ENCODE data around the gene CPAMD8. TPM values are rescaled to one million over a fixed set of nuclear protein-coding genes. Genes with fewer than 3 reads are reported as not detected.

Gene CPAMD8
- total and polyA plus RNA-seq, 9 of the 15 experiments (the other 6 are each of a cell fraction or from before 2014, with no cell fraction given): 0.20 to 2.1 (median 1.3) TPM

DNA sequence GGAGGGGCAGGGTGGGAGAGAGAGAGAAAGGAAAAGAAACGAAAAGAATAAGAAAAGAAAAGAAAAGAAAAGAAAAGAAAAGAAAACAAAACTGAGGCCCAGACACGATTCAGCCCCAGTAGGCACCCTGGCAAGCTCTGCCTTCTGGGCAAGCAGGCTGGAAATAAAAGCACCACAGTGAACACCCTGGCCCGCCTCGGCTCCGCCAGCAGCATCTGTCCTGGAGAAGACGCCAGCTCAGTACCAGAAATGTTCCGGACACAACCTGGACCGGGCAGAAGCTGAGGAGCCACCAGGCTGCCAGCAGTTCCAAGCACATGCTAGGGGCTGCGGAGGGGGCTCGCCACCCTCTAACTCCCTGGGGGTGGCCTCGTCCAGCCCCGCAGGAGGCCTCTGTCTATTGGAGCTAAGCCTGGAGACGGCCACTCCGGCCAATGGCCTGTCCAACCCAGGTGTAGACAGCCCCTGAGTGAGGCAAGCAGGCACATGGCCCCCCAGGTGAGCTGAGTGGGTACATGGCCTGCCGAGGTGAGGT, 11.4 kb upstream of the CPAMD8 start:
- in situ Hi-C loops (cut with MboI): no loop called here
- TF ChIP-seq CCNT2 (IDR thresholded peaks at IDR 0.05; ENCODE audit: borderline replicate concordance, extremely low read depth, insufficient read length, low read depth, low read length) (no peak), ZNF79 (CRISPR knock-in tag; IDR thresholded peaks at IDR 0.05; ENCODE audit: low read depth) (no peak), POLR2A (conservative IDR thresholded peaks at IDR 0.05) (no peak), HSF4 (CRISPR knock-in tag; IDR thresholded peaks at IDR 0.05; ENCODE audit: borderline replicate concordance) (no peak), GATAD2A (IDR thresholded peaks at IDR 0.05) (no peak)
- TF ChIP-seq, protein P1, sequence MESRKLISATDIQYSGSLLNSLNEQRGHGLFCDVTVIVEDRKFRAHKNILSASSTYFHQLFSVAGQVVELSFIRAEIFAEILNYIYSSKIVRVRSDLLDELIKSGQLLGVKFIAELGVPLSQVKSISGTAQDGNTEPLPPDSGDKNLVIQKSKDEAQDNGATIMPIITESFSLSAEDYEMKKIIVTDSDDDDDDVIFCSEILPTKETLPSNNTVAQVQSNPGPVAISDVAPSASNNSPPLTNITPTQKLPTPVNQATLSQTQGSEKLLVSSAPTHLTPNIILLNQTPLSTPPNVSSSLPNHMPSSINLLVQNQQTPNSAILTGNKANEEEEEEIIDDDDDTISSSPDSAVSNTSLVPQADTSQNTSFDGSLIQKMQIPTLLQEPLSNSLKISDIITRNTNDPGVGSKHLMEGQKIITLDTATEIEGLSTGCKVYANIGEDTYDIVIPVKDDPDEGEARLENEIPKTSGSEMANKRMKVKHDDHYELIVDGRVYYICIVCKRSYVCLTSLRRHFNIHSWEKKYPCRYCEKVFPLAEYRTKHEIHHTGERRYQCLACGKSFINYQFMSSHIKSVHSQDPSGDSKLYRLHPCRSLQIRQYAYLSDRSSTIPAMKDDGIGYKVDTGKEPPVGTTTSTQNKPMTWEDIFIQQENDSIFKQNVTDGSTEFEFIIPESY (CRISPR knock-in tag; IDR thresholded peaks at IDR 0.05): no peak
- TF ChIP-seq, protein P2, sequence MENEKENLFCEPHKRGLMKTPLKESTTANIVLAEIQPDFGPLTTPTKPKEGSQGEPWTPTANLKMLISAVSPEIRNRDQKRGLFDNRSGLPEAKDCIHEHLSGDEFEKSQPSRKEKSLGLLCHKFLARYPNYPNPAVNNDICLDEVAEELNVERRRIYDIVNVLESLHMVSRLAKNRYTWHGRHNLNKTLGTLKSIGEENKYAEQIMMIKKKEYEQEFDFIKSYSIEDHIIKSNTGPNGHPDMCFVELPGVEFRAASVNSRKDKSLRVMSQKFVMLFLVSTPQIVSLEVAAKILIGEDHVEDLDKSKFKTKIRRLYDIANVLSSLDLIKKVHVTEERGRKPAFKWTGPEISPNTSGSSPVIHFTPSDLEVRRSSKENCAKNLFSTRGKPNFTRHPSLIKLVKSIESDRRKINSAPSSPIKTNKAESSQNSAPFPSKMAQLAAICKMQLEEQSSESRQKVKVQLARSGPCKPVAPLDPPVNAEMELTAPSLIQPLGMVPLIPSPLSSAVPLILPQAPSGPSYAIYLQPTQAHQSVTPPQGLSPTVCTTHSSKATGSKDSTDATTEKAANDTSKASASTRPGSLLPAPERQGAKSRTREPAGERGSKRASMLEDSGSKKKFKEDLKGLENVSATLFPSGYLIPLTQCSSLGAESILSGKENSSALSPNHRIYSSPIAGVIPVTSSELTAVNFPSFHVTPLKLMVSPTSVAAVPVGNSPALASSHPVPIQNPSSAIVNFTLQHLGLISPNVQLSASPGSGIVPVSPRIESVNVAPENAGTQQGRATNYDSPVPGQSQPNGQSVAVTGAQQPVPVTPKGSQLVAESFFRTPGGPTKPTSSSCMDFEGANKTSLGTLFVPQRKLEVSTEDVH (IDR thresholded peaks at IDR 0.05; ENCODE audit: low read depth, partially characterized antibody): no peak
- TF ChIP-seq, protein P3, sequence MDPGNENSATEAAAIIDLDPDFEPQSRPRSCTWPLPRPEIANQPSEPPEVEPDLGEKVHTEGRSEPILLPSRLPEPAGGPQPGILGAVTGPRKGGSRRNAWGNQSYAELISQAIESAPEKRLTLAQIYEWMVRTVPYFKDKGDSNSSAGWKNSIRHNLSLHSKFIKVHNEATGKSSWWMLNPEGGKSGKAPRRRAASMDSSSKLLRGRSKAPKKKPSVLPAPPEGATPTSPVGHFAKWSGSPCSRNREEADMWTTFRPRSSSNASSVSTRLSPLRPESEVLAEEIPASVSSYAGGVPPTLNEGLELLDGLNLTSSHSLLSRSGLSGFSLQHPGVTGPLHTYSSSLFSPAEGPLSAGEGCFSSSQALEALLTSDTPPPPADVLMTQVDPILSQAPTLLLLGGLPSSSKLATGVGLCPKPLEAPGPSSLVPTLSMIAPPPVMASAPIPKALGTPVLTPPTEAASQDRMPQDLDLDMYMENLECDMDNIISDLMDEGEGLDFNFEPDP (CRISPR knock-in tag; IDR thresholded peaks at IDR 0.05): no peak
- TF ChIP-seq, protein P4, sequence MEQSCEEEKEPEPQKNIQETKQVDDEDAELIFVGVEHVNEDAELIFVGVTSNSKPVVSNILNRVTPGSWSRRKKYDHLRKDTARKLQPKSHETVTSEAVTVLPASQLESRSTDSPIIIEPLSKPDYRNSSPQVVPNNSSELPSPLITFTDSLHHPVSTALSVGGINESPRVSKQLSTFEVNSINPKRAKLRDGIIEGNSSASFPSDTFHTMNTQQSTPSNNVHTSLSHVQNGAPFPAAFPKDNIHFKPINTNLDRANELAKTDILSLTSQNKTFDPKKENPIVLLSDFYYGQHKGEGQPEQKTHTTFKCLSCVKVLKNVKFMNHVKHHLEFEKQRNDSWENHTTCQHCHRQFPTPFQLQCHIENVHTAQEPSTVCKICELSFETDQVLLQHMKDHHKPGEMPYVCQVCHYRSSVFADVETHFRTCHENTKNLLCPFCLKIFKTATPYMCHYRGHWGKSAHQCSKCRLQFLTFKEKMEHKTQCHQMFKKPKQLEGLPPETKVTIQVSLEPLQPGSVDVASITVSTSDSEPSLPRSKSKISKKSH (CRISPR knock-in tag; IDR thresholded peaks at IDR 0.05): no peak
- TF ChIP-seq, protein P5, sequence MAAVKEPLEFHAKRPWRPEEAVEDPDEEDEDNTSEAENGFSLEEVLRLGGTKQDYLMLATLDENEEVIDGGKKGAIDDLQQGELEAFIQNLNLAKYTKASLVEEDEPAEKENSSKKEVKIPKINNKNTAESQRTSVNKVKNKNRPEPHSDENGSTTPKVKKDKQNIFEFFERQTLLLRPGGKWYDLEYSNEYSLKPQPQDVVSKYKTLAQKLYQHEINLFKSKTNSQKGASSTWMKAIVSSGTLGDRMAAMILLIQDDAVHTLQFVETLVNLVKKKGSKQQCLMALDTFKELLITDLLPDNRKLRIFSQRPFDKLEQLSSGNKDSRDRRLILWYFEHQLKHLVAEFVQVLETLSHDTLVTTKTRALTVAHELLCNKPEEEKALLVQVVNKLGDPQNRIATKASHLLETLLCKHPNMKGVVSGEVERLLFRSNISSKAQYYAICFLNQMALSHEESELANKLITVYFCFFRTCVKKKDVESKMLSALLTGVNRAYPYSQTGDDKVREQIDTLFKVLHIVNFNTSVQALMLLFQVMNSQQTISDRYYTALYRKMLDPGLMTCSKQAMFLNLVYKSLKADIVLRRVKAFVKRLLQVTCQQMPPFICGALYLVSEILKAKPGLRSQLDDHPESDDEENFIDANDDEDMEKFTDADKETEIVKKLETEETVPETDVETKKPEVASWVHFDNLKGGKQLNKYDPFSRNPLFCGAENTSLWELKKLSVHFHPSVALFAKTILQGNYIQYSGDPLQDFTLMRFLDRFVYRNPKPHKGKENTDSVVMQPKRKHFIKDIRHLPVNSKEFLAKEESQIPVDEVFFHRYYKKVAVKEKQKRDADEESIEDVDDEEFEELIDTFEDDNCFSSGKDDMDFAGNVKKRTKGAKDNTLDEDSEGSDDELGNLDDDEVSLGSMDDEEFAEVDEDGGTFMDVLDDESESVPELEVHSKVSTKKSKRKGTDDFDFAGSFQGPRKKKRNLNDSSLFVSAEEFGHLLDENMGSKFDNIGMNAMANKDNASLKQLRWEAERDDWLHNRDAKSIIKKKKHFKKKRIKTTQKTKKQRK (IDR thresholded peaks at IDR 0.05; ENCODE audit: borderline replicate concordance, low read depth, low read length): no peak

More for the DNA sequence above, 11.4 kb upstream of the CPAMD8 start:
- peaks cover 18 to 59% of the 10 kb centered on the region in 2 experiments; a peak in 3 of 5 replicates for H3K27me3 ChIP-seq (ENCODE audit: control insufficient read depth in 2 of 2, insufficient read depth in 2 of 2, low read length in 2 of 2)
- ATAC-seq (peak; percentile 40), DNase-seq (ENCODE audit: extremely low read depth in 1 of 4, low spot score in 3 of 4) (no peak), FAIRE-seq (no peak)
- no peaks in the 10 kb centered on the region for H3K79me2 ChIP-seq (ENCODE audit: control insufficient read depth, insufficient read depth, low read length)
- no peak overlapping the region for H3K4me2 ChIP-seq (ENCODE audit: insufficient read depth, low read length)
- POLR2A ChIA-PET: interaction anchor here (1.0 kb wide), 1 partner anchor 17 kb away, joined by 4 read pairs; no protein-coding TSS in a partner anchor
- intact Hi-C loops (cut with micrococcal nuclease): no loop called here
- no peak overlapping the region for H2AFZ ChIP-seq (ENCODE audit: low read depth, low read length)
- no peaks in the 10 kb centered on the region for H3K9me3 ChIP-seq (replicated peaks; ENCODE audit: control insufficient read depth, insufficient read depth, low read depth, low read length)
- H4K20me1 ChIP-seq (replicated peaks; ENCODE audit: control insufficient read depth, insufficient read depth, low read length): 0 out of 2 replicates have a peak, but pooled peaks cover 4% of the 10 kb centered on the region
- no TSS peak for BruUV-seq (replicated peaks)
- no peak overlapping the region; a peak in 1 of 4 replicates for H3K9ac ChIP-seq (ENCODE audit: insufficient read depth in 1 of 2, low read depth in 2 of 2, low read length in 2 of 2)
- 2% methylated on average over 14 of the region's 15 CpGs for WGBS (ENCODE audit: insufficient coverage, low coverage, missing lambda C conversion rate)
- H3K4me1 ChIP-seq (replicated peaks in 1 of 2; ENCODE audit: control insufficient read depth in 2 of 2, insufficient read depth in 2 of 2, low read length in 2 of 2): peaks cover 0 to 8% of the 10 kb centered on the region in 2 experiments; a peak in 2 of 5 replicates
- H3K4me3 ChIP-seq: no peak overlapping the region
- CTCF ChIA-PET (ENCODE audit: low intra/inter-chr PET ratio): no interaction called here
- no peak overlapping the region for H3K27ac ChIP-seq (ENCODE audit: extremely low read depth, low read depth, low read length)
- H3K9me1 ChIP-seq (ENCODE audit: control insufficient read depth, insufficient read depth, low read length): no peaks in the 10 kb centered on the region
- H3K36me3 ChIP-seq (ENCODE audit: control insufficient read depth, insufficient read depth, low read length): no peaks in the 10 kb centered on the region
